Aorta (tissue), 5 donors: Measurements from ENCODE around the gene LARP6. TPM values are rescaled to one million over a fixed set of nuclear protein-coding genes. Genes with fewer than 3 reads are reported as not detected.
"Not testable (repeated sequence)": the region's sequence is repeated elsewhere in the genome, so short reads cannot be mapped to it uniquely, and the experiment has no call there.

Experiments used
- ATAC-seq: fragments of 200-7000 bp; cut with Tn5 transposase; one replicate; pipeline ENCODE4 v1.9.1; 2022; ENCODE audit warnings: moderate library complexity; ENCODE audit not compliant: low FRiP score
- DNase-seq, 2 donors: peaks; one replicate each; pipeline ENCODE4 v3.0.0-alpha.2; 2020
- H3K27ac ChIP-seq, 2 donors: one replicate each; pipeline ENCODE4 v1.5.1; 2013; ENCODE audit warnings: low read length in 2 of 2, mild to moderate bottlenecking in 2 of 2, moderate library complexity in 2 of 2, control low read depth in 1 of 2, inconsistent platforms in 1 of 2, low read depth in 1 of 2
- H3K27me3 ChIP-seq, 2 donors: one replicate each; pipeline ENCODE4 v1.6.1; 2013; ENCODE audit warnings: control low read depth in 1 of 2, low read length in 1 of 2, mild to moderate bottlenecking in 1 of 2, moderate library complexity in 1 of 2; ENCODE audit not compliant: insufficient read depth in 2 of 2, control insufficient read depth in 1 of 2
- H3K36me3 ChIP-seq, 2 donors: one replicate each; pipeline ENCODE4 v1.6.1; 2013; ENCODE audit warnings: control low read depth in 1 of 2, low read length in 1 of 2, mild to moderate bottlenecking in 1 of 2; ENCODE audit not compliant: insufficient read depth in 2 of 2, control insufficient read depth in 1 of 2
- H3K4me1 ChIP-seq, 2 donors: one replicate each; pipeline ENCODE4 v1.6.1; 2013; ENCODE audit warnings: low read length in 2 of 2, control low read depth in 1 of 2, mild to moderate bottlenecking in 1 of 2, moderate library complexity in 1 of 2; ENCODE audit not compliant: insufficient read depth in 2 of 2, control insufficient read depth in 1 of 2
- H3K4me3 ChIP-seq, 2 donors: one replicate each; pipeline ENCODE4 v1.5.1; 2013; ENCODE audit warnings: low read length in 2 of 2, control low read depth in 1 of 2, mild to moderate bottlenecking in 1 of 2
- H3K9me3 ChIP-seq: one replicate; pipeline ENCODE4 v1.6.1; 2013; ENCODE audit warnings: mild to moderate bottlenecking, low read length; ENCODE audit not compliant: control insufficient read depth
- WGBS, 2 donors: extraction: QIAGEN DNeasy Blood & Tissue Kit; methylation state at CpG; one replicate each; pipeline ENCODE4 v1.1.7; 2013; 5-methylcytosine and 5-hydroxymethylcytosine counted together
- intact Hi-C, 2 donors: fragments of 100-400 bp; cut with DNase I; formaldehyde crosslinking; loops; one replicate each; pipeline versions ENCODE4 v1.14.2 to v1.15.0; 2022
- polyA plus RNA-seq, 2 donors: library from polyadenylated mRNA; stranded (reverse); fragments of 200-250 nt; gene quantifications; one replicate each; pipeline ENCODE4 v1.2.3, GENCODE V29; 2013
- total RNA-seq, 2 donors: library from RNA; stranded (reverse); fragmentation: NEBNext Ultra II Directional; extraction: Animal tissue kit (Norgen Biotek cat#: 25700); gene quantifications; one replicate each; pipeline ENCODE4 v1.2.1, GENCODE V29; 2021
- donor health status: healthy with polysubstance abuse.
- donor health status: Bipolar disorder and iron deficiency.
- donor health status: DM: no; HTN: no; CAD: no.
- donor health status: DM: no; HTN: no; CAD: no.
- donor health status: DM: yes; HTN: yes; CAD: no.

The LARP6 gene
- total and polyA plus RNA-seq, 4 donors = 31.2 to 73.3 (median 45.9) TPM

DNA sequence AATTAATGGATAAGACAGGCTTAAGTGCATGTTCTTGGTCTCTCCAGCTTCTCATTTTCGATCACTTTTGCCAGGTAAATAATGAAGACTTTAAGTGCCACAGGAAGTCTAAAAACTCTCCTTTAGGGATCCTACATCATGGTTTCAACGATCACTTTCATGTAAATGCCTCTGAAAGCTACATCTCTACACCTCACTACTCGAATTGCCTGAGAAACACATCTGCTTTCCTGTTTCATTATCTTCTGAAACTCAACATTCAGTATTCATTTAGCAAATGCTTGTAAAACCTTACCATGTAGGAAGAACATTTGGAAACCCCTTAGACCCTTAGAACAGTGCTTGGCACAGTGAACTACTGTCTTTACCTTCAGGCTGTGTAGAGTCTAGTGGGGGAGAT, 22.1 kb upstream of the LARP6 start:
- H3K9me3 ChIP-seq = peaks cover 2% of the 10 kb centered on the region
- no peaks in the 10 kb centered on the region for H3K4me1 ChIP-seq
- H3K36me3 ChIP-seq = no peaks in the 10 kb centered on the region
- intact Hi-C loops = loop anchor here in 1 of 2 donors (10.0 kb wide), 1 partner anchor 201 kb away; no protein-coding TSS in a partner anchor
- DNase-seq (no peak), ATAC-seq (no peak)
- peaks cover 0 to 2% of the 10 kb centered on the region in 2 donors for H3K27me3 ChIP-seq
- H3K27ac ChIP-seq = no peak overlapping the region
- WGBS, 2 donors = 73 to 75% methylated on average over 3 of the region's 3 CpGs
- H3K4me3 ChIP-seq = no peak overlapping the region

DNA sequence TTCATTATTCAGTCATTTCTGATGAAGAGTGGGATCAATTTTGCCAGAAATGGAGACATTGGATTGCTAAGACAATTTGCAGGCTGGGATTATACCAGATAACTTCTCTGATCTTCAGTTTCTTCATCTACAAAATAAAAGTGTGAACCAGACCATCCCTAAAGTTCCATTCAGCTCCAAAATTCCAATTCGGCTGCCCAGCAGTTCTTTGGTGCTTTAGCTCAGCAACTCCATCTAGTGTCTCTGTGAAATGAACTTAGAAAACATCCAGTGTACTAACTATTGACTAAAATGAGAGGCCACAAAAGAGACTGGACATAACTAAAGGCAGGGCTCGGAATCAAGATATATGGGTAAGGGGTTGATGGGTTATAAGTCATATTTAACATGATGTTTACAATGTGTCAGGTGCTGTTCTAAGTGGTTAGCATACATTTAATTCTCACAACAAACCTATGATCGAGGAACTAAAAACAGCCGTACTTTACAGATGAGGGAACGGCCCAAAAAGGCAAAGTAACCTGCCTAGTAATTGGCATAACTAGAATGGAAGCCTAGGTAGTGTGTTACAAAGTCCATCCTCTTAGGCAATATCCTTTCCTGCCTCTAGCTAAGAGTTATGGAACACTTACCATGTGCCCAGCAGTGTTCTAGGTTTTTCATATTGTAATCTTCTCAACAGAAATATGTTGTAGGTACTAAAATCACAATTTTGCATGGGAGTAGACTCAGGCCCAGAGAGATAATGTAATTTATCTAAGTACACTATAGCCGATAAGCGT, 21.2 kb upstream of the LARP6 start:
- H3K9me3 ChIP-seq = peaks cover 2% of the 10 kb centered on the region
- no peak overlapping the region for H3K4me3 ChIP-seq
- no peak for ATAC-seq
- intact Hi-C loops = loop anchor here (1.0 to 10.0 kb wide), 2 partner anchors 51 to 200 kb away; no protein-coding TSS in a partner anchor
- 74 to 75% methylated on average over 7 of the region's 7 CpGs for WGBS, 2 donors
- no peak for DNase-seq
- no peak overlapping the region for H3K27ac ChIP-seq
- H3K27me3 ChIP-seq = peaks cover 0 to 2% of the 10 kb centered on the region in 2 donors
- no peaks in the 10 kb centered on the region for H3K4me1 ChIP-seq
- no peaks in the 10 kb centered on the region for H3K36me3 ChIP-seq

DNA sequence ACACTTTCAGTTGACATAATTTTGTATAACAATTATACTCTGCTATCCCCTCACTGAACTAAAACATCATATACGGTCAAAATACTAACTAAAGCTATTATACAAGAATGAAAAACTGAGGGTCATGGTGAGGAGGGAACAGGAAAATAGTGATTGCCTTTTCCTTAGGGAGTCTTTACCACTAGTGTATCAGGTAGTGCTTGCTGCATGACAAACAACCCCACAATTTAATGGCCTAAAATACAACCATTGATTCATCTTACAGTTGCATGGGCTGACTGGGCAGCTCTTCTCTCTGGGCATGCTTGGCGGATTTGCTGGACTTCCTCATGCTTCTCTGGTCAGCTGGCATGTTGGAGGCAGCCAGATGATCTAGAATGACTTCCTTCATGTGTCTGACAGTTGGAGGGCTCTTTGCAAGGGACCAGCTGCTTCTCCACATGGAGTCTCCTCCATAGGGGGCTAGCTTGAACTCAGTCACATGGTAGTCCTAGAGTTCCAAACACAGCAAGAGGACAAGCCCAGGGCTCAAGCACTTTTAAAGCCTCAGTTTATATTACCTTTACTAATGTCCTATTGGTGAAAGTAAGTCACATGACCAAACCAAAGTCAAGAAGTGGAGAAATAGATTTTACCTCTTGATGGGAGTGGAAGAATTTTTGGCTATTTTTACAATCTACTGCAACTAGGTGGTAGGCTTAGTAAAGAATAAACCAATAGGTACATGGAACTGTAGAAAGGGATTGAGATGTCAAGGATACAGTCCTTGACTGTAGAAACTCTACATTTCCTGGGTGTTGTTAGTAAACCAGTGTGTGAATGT, 19.5 kb upstream of the LARP6 start:
- Histone ChIP-seq H3K36me3 (no peaks in the 10 kb centered on the region), H3K27me3 (peaks cover 0 to 2% of the 10 kb centered on the region in 2 donors), H3K9me3 (peaks cover 2% of the 10 kb centered on the region), H3K4me1 (no peaks in the 10 kb centered on the region), H3K4me3 (no peak overlapping the region), H3K27ac (no peak overlapping the region)
- WGBS, 2 donors = 97% methylated on average over 2 of the region's 2 CpGs
- intact Hi-C loops = loop anchor here in 1 of 2 donors (1.0 to 10.0 kb wide), 2 partner anchors 48 to 199 kb away; no protein-coding TSS in a partner anchor
- ATAC-seq (no peak), DNase-seq (no peak)

DNA sequence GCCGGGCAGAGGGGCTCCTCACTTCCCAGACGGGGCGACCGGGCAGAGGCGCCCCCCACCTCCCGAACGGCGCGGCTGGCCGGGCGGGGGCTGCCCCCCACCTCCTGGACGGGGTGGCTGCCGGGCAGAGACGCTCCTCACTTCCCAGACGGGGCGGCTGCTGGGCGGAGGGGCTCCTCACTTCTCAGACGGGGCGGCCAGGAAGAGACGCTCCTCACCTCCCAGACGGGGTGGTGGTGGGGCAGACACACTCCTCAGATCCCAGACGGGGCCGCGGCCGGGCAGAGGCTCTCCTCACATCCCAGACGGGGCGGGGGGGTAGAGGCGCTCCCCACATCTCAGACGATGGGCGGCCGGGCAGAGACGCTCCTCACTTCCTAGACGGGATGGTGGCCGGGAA, 17.5 kb upstream of the LARP6 start:
- H3K4me3 ChIP-seq, H3K9me3 ChIP-seq, H3K27ac ChIP-seq, H3K4me1 ChIP-seq, H3K27me3 ChIP-seq, H3K36me3 ChIP-seq, DNase-seq, ATAC-seq: not testable (repeated sequence)
- WGBS, 2 donors = 93 to 94% methylated on average over 34 of the region's 34 CpGs
- intact Hi-C loops = loop anchor here in 1 of 2 donors (10.0 kb wide), 1 partner anchor 197 kb away; no protein-coding TSS in a partner anchor

DNA sequence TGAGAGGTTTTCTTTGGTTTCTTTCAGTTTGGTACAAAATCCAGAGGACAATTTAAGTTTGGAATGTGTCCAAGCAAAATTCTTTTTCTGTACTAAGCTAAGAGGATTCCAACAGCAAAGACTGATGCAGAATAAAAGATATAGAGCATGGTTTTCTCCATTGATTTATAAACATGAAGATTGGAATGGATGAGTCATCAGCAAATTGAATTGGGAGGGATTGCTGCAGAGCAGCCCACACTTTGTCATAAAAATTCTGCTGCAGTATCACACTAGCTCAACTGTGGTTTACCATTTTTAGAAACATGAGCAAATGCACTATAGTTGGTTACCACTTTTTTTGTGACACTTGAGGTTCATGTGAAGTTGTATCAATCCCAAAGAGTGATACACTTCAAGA, 16.1 kb upstream of the LARP6 start:
- H3K27me3 ChIP-seq = peaks cover 0 to 2% of the 10 kb centered on the region in 2 donors
- peaks cover 2% of the 10 kb centered on the region for H3K9me3 ChIP-seq
- ATAC-seq (peak; percentile 67), DNase-seq (no peak)
- H3K36me3 ChIP-seq = no peaks in the 10 kb centered on the region
- no peak overlapping the region for H3K4me3 ChIP-seq
- H3K4me1 ChIP-seq = no peaks in the 10 kb centered on the region
- H3K27ac ChIP-seq = no peak overlapping the region
- intact Hi-C loops = loop anchor here in 1 of 2 donors (10.0 kb wide), 1 partner anchor 195 kb away; no protein-coding TSS in a partner anchor

DNA sequence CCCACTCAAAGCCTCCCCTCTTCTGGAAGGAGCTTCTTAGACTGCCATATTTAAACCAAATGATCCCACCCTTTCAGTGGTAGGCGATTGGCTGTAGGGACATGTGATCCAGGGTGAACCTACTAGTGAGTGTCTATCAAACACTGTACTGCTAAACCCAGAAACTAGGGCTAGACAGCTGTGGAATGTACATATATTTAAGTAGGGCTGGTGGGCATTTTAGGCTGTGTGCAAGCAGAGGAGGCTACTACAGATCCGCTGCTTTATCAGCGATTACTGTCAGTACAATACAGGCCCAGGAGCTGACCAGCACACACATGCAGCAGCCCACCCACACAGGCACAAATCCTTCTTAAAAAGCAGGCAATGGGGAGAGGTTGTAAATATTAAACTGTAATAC, 15.4 kb upstream of the LARP6 start:
- Histone ChIP-seq H3K36me3 (no peaks in the 10 kb centered on the region), H3K4me1 (no peaks in the 10 kb centered on the region), H3K4me3 (no peak overlapping the region), H3K27me3 (peaks cover 0 to 2% of the 10 kb centered on the region in 2 donors), H3K9me3 (peaks cover 2% of the 10 kb centered on the region), H3K27ac (no peak overlapping the region)
- DNase-seq = no peak
- intact Hi-C loops = no loop called here
- 74 to 81% methylated on average over 3 of the region's 3 CpGs for WGBS, 2 donors
- ATAC-seq = no peak

DNA sequence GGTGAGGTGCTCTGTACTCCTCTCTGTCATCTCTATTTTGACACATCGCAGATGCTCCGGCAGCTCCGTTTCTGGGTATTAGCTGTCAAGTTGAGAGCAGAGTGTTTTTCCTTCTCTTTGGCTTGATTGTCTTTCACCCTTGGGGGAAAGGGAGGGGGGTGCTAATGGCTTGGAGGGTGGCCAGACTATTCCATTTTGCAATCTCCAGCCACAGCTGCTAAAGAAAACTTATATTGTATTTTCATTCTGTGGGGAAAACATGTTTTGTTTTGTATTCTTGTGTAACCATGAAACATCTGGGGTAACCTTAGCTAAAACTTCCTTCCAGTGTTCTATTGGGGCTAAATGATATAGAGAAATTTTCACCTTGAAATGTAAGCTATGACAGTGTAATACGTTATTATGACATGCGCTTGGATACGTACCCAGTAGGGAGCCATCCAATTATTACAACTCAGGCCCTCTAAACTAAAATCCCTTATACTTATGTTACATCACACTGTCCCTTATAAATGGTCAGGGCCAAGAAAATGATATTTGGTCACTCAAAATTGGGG, 14.0 kb upstream of the LARP6 start:
- no peaks in the 10 kb centered on the region for H3K36me3 ChIP-seq
- DNase-seq (no peak), ATAC-seq (peak; percentile 24)
- WGBS, 2 donors = 60 to 66% methylated on average over 6 of the region's 6 CpGs
- H3K27ac ChIP-seq = no peak overlapping the region
- no peaks in the 10 kb centered on the region for H3K27me3 ChIP-seq
- no peaks in the 10 kb centered on the region for H3K4me1 ChIP-seq
- H3K4me3 ChIP-seq = no peak overlapping the region
- H3K9me3 ChIP-seq = no peaks in the 10 kb centered on the region
- intact Hi-C loops = no loop called here

DNA sequence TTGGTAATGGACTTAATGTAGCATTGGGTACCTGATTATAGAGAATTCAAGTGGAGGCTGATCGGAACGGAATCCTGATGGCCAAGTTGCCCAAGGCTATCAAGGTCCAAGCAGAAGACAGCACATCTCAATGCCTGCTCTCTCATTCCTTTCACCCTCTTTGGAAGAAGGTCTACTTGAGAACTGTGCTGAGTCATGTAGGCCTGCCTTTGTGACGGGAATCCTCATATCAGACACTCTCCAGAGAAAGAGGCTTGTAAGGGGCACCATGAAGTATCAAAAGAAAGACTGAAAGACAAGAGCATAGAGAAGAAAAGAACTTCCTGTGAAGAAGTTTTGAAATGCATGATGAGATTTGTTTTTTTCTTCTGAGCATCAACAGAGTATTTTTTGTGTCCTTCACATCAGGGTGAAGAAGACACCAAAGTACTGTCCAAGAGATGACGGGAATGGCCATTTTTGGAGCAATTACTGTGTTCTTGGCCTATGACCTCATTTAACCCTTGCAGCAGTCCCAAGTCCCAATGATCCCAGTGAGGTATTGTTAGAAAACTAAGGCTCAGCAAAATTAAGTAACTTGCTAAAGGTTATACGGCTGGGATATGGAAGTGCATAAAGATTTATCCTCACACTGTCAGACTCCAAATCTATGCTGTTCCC, 13.2 kb upstream of the LARP6 start:
- Histone ChIP-seq H3K27ac (no peak overlapping the region), H3K9me3 (no peaks in the 10 kb centered on the region), H3K27me3 (no peaks in the 10 kb centered on the region), H3K4me3 (no peak overlapping the region), H3K4me1 (no peaks in the 10 kb centered on the region), H3K36me3 (no peaks in the 10 kb centered on the region)
- no peak for DNase-seq
- 94 to 97% methylated on average over 5 of the region's 5 CpGs for WGBS, 2 donors
- intact Hi-C loops = no loop called here
- ATAC-seq = no peak
